ENCODE measurements around the gene ZCCHC8.

The ZCCHC8 gene

DNA sequence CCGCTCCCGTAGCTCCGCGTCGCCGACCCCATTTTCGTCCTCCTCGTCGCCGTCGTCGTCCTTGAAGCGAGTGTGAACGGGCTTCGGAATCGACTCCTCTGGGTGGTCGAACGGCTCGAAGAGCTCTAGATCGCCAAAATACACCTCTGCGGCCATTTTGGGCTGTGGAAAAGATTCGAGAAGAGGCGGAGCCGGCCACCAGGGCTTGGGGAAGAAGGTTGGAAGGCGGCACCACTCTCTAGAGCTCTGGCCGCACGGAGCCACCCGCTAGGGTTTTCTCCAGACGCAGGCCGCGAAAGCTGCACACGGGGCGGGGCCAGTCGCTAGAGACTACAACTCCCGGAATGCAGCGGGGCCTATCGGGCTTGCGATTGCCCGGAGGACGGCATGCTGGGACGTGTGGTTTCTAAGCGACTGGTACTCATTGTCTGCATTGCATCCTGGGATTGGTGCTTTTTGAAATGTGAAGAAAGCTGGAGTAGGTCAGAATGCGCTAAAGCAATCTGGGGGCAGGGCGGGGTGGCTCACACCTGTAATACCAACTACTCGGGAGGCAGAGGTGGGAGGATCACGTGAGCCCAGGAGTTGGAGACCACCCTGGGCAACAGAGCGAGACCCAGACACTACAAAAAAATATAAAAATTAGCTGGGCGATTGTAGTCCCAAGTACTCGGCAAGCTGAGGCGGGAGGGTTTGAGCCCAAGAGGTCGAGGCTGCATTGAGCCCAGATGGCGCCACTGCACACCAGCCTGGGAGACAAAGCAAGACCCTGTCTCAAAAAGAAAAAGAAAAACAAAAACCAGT lies at the start of gene ZCCHC8:
TSS of gene ZCCHC8 (minus strand) at position 248 of the 804 bp plus-strand sequence. CDS start at position 156, 92 bp downstream.
- intact Hi-C loops (cut with micrococcal nuclease), result loop anchor here (1.0 to 2.0 kb wide), 3 partner anchors 25 to 234 kb away; partner anchors contain the start of genes CLIP1, RSRC2 and VPS33A
- no peaks in the 10 kb centered on the region for H3K9me3 Mint-ChIP-seq
- H3K4me1 Mint-ChIP-seq (ENCODE audit: low read depth), result peaks cover 39% of the 10 kb centered on the region
- H3K27me3 Mint-ChIP-seq, result no peaks in the 10 kb centered on the region
- H3K36me3 Mint-ChIP-seq (ENCODE audit: low read depth), result peaks cover 61% of the 10 kb centered on the region
- H3K27ac Mint-ChIP-seq, result peak within 1 kb of the TSS; percentile 98
- H3K4me3 Mint-ChIP-seq, result peak within 1 kb of the TSS; percentile 98

DNA sequence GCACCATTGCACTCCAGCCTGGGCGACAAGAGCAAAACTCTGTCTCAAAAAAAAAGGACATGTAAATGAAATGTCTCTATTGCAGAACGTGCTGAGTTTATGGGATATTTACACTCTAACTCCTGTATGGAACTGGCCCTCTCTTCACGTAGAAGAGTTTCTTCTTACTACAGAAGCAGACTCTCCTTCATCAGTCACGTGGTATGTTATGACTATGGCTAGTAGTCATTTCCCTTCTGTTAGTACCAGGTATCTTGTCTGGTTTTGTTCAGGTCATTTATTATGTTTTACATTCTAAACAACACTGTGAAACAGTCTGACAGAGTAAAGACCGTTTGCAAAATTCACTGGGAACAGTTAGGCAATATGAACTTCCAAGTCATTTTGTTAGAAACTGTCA lies 46.6 kb upstream of the ZCCHC8 start:
- H3K9me3 Mint-ChIP-seq, result no peaks in the 10 kb centered on the region

DNA sequence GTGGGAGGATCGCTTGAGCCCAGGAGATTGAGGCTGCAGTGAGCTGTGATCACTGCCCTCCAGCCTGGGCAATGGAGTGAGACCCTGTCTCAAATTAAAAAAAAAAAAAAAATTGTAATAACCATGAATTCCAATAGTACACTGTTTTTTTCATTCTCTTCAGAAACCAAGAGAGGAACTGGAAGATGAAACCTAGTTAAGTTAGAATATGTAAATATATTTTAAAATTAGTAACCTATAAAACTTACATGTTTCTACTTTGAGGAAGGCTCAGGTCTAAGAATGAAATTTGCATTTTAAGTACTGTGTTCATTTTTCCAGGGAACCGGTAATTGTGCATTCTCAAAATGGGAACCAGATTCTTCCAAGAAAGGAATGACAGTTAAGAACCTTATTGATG lies 45.1 kb upstream of the ZCCHC8 start:
- Mint-ChIP-seq H3K4me3 (no peak overlapping the region), H3K36me3 (ENCODE audit: low read depth) (peaks cover 38% of the 10 kb centered on the region), H3K27ac (no peak overlapping the region), H3K9me3 (no peaks in the 10 kb centered on the region), H3K4me1 (ENCODE audit: low read depth) (no peaks in the 10 kb centered on the region), H3K27me3 (no peaks in the 10 kb centered on the region)
- intact Hi-C loops (cut with micrococcal nuclease), result no loop called here

More for the DNA sequence above, 46.6 kb upstream of the ZCCHC8 start:
- no peak overlapping the region for H3K27ac Mint-ChIP-seq
- no peak overlapping the region for H3K4me3 Mint-ChIP-seq
- H3K27me3 Mint-ChIP-seq, result no peaks in the 10 kb centered on the region
- peaks cover 35% of the 10 kb centered on the region for H3K36me3 Mint-ChIP-seq (ENCODE audit: low read depth)
- no peaks in the 10 kb centered on the region for H3K4me1 Mint-ChIP-seq (ENCODE audit: low read depth)
- intact Hi-C loops (cut with micrococcal nuclease), result no loop called here

DNA sequence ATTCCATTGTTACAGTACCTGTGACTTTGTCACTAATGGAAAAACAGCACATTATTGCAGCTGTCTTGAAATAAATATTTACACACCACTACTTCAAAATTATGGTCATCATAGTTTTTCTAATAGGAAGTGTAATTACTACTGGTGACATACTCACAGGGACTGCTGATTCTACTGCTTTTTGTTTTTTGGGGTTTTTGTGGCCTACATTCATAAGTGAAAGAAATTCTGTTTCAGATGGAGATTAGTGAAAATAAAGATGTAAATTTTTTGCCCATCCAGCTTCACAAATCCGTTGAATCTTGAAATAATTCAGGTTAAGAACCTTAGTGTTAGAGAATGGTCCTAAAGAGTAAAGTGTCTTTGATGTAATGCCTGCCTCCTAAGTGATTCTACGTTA lies 43.8 kb upstream of the ZCCHC8 start:
- Mint-ChIP-seq H3K4me3 (no peak overlapping the region), H3K27me3 (no peaks in the 10 kb centered on the region), H3K27ac (no peak overlapping the region), H3K36me3 (ENCODE audit: low read depth) (peaks cover 40% of the 10 kb centered on the region), H3K4me1 (ENCODE audit: low read depth) (no peaks in the 10 kb centered on the region), H3K9me3 (no peaks in the 10 kb centered on the region)
- intact Hi-C loops (cut with micrococcal nuclease), result no loop called here

DNA sequence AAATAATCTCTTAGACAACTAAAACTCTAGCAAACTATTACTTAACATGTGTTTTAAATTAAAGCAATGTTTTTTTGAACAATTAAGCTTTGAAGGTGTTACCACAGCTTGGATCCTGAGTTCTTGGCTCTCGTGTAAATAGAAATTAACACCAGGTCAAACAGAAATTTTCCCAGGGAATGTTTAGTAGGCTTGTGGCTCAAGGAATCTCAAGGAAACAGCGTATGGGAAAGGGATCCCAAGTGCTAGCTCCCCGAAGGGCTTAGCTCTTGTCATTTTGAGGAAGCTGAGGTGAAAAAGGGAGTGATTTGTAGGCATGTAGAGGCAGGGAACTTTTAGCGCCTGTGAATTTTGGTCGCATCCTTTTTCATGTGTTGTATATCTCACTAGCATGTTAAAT lies 37.8 kb upstream of the ZCCHC8 start:
- Mint-ChIP-seq H3K4me1 (ENCODE audit: low read depth) (no peaks in the 10 kb centered on the region), H3K36me3 (ENCODE audit: low read depth) (peaks cover 63% of the 10 kb centered on the region)

DNA sequence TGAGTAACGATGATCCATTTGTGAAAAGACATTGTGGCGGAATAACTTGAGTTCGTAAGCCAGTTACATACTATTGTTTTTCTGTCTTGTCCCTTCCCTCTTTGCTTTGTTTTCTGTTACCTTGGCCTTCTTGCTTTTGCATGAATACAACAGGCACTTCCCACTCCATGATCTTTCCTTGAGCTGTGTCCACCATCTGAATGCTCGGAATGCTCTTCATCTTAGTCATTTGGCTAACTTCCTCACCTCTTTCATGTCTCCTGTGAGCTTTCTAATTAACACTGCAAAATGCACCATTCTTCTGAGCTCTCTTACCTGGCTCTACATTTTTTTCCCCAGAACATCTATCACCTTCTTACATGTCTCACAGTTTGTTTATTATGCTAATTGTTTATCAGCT lies 36.3 kb upstream of the ZCCHC8 start:
- Mint-ChIP-seq H3K27ac (no peak overlapping the region), H3K4me1 (ENCODE audit: low read depth) (no peaks in the 10 kb centered on the region), H3K9me3 (no peaks in the 10 kb centered on the region), H3K4me3 (no peak overlapping the region), H3K27me3 (no peaks in the 10 kb centered on the region), H3K36me3 (ENCODE audit: low read depth) (peaks cover 60% of the 10 kb centered on the region)
- intact Hi-C loops (cut with micrococcal nuclease), result no loop called here

More for the DNA sequence above, 37.8 kb upstream of the ZCCHC8 start:
- H3K27ac Mint-ChIP-seq, result no peak overlapping the region
- no peaks in the 10 kb centered on the region for H3K27me3 Mint-ChIP-seq
- no peaks in the 10 kb centered on the region for H3K9me3 Mint-ChIP-seq
- H3K4me3 Mint-ChIP-seq, result no peak overlapping the region
- intact Hi-C loops (cut with micrococcal nuclease), result no loop called here

DNA sequence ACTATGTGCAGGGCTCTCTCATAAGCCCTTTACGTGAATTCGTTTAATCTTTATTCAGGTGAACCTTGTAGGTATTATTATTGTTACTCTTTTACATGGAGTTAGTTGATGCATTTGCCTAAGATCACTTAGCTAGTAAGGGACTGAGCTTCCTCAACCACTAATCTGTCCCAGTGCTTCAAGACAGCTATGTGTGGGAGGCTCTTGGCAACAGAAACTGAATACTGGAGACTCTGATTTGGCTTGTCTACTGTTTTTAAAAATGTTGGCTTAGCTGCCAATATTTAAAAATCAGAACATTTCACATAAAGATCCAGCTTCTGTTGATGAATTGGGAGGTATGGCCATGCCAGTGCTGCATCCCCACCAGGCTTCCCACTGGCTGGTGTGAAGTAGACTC lies 33.1 kb upstream of the ZCCHC8 start:
- H3K9me3 Mint-ChIP-seq, result no peaks in the 10 kb centered on the region
- H3K27me3 Mint-ChIP-seq, result no peaks in the 10 kb centered on the region
- no peaks in the 10 kb centered on the region for H3K4me1 Mint-ChIP-seq (ENCODE audit: low read depth)
- peak overlapping the region; percentile 51 for H3K27ac Mint-ChIP-seq
- H3K4me3 Mint-ChIP-seq, result no peak overlapping the region
- peaks cover 40% of the 10 kb centered on the region for H3K36me3 Mint-ChIP-seq (ENCODE audit: low read depth)
- intact Hi-C loops (cut with micrococcal nuclease), result no loop called here

DNA sequence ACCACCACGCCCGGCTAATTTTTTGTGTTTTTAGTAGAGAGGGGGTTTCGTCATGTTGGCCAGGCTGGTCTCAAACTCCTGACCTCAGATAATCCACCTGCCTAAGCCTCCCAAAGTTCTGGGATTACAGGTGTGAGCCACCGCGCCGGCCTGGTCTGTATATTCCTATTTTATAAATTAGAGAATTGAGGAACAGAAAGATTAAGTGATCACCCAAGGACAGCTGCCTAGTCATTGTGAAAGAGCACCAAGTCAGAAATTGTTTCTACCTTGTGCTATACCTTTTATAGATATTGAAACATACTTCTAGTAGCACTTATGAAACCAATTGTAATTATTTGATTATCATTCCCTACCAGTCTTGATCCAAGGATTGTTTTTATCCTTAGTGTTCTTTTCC lies 28.3 kb upstream of the ZCCHC8 start:
- no peak overlapping the region for H3K27ac Mint-ChIP-seq
- H3K27me3 Mint-ChIP-seq, result no peaks in the 10 kb centered on the region
- peaks cover 26% of the 10 kb centered on the region for H3K36me3 Mint-ChIP-seq (ENCODE audit: low read depth)
- H3K9me3 Mint-ChIP-seq, result no peaks in the 10 kb centered on the region
- H3K4me1 Mint-ChIP-seq (ENCODE audit: low read depth), result no peaks in the 10 kb centered on the region
- no peak overlapping the region for H3K4me3 Mint-ChIP-seq
- intact Hi-C loops (cut with micrococcal nuclease), result no loop called here

DNA sequence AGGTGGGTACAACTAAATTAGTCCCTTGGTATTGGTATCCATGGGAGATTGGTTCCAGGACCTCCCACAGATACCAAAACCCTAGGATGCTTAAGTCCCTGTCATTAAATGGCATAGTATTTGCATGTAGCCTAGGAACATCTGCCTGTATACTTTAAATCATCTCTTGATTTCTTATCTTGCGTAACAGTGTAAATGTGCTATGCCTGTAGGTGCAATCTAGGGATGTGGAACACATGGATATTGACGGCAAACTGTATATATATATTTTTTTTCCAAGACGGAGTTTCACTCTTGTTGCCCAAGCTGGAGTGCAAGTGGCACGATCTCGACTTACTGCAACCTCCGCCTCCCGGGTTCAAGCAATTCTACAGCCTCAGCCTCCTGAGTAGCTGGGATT lies 27.9 kb upstream of the ZCCHC8 start:
- peaks cover 28% of the 10 kb centered on the region for H3K36me3 Mint-ChIP-seq (ENCODE audit: low read depth)
- no peaks in the 10 kb centered on the region for H3K27me3 Mint-ChIP-seq

DNA sequence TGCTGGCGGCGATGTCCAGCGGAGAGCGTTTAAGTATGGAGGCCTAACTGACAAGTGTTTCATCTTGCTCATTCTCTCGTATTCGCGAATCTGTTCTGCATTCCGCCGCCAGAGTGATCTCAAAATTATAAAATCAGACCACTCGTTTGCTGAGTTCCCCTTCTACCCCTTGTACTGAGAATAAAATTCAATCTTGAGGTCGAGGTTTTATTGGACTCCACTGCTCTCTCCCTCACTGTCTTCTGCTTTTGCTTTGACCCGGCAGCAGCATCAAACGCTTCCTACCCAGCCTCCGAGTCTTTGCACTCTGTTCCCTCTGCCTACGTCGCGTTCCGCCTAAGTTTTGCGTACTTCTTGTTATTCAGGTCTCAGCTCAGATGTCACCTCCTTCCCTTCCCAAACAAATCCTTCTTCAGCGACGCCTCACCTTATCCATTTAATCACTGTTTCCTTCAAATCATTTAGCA lies 26.8 kb upstream of the ZCCHC8 start:
- Mint-ChIP-seq H3K36me3 (ENCODE audit: low read depth) (peaks cover 24% of the 10 kb centered on the region), H3K27me3 (no peaks in the 10 kb centered on the region), H3K4me3 (no peak overlapping the region), H3K27ac (no peak overlapping the region), H3K4me1 (ENCODE audit: low read depth) (peaks cover 9% of the 10 kb centered on the region), H3K9me3 (no peaks in the 10 kb centered on the region)
- intact Hi-C loops (cut with micrococcal nuclease), result loop anchor here (1.0 kb wide), 1 partner anchor 261 kb away; the partner anchor contains the start of gene VPS33A

More for the DNA sequence above, 27.9 kb upstream of the ZCCHC8 start:
- intact Hi-C loops (cut with micrococcal nuclease), result no loop called here
- H3K4me1 Mint-ChIP-seq (ENCODE audit: low read depth), result peaks cover 4% of the 10 kb centered on the region
- no peak overlapping the region for H3K27ac Mint-ChIP-seq
- H3K9me3 Mint-ChIP-seq, result no peaks in the 10 kb centered on the region
- H3K4me3 Mint-ChIP-seq, result no peak overlapping the region

DNA sequence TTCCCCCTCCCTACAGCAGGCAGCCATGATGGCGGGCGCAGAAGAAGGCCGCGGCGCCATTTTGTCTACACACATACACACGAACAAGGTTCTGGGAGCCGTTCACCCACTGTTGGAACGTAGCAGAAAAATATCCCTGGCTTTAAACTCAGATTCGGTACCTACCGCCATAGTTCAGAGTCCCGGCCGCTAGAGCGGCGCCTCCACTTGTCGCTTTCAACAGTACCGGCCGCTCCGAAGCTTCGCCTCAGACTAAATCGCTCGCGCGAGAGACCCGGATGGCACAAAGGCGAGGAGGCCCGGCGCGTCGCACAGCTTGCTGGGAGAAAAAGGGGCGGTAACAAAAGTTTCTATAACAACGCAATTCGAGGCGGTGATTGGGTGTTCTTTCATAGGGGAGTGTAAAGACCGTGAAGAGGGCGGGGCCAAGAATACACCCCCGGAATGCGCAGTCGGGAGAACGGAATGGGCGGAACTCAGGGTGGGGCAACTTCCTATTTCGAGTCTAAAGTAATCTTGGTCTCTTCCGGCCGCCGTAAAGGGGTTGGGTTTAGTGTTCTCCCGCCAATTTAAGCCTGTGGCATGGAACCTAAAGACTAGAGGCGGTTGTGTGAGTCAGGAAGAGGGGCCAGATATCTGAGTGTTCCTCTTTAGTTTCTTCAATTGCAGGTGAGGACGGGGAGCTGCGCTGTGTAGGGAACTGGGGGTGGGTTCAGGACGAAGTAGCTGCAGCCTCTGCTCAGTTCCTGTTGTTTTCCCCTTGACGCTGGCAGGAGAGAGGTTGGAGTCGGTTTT lies 26.1 kb upstream of the ZCCHC8 start, which contains the start of the genes KNTC1 and RSRC2:
TSS of gene KNTC1 (plus strand) at position 567 of the 795 bp plus-strand sequence. CDS start 2,815 bp downstream, outside the sequence.
TSS of gene RSRC2 (minus strand) at position 254 of the 795 bp plus-strand sequence. CDS start at position 171, 83 bp downstream.
- Mint-ChIP-seq H3K4me1 (ENCODE audit: low read depth) (peaks cover 9% of the 10 kb centered on the region), H3K27me3 (no peaks in the 10 kb centered on the region), H3K4me3 (no peak within 1 kb of the TSS), H3K9me3 (no peaks in the 10 kb centered on the region), H3K36me3 (ENCODE audit: low read depth) (peaks cover 29% of the 10 kb centered on the region), H3K27ac (no peak within 1 kb of the TSS)
- intact Hi-C loops (cut with micrococcal nuclease), result loop anchor here (1.0 kb wide), 2 partner anchors 26 to 261 kb away; partner anchors contain the start of gene VPS33A

DNA sequence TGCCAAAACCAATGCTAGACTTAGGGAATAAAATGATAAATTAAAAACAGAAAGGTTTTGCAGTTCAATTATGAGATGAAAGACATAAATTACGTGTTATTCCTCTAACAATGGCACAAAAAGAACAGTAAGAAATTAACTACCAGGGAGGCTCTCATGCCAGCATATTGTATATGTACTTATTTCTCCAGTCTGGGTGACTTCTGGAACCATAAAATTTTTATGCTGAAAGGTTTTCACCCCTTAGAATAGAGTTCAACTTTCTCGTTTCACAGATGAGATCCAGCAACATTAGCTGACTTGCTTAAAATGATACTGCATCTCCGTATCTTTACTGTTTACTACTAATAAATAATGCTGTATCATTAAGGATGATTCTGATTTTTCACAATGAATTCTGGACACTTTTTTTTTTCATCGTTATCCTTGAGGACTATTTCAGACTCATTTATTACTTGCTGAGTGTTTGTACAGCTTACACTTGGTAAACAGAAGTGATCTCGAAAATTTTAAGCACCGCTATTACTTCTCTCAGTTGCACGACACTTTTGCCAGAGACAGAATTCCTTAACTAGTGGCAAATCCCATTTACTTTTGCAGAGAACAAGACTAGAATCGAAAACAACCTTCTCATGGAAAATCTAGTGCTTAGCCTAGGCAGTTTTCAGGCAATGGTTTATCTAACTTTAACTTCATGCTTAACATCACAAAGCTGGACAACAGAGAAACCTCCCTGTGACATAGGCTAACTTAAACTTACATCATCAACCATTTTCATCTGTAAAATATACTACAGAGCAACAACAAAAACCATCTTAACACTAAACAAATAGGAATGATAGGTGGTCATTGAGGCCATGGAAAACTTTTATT lies 23.4 kb upstream of the ZCCHC8 start:
- no peaks in the 10 kb centered on the region for H3K27me3 Mint-ChIP-seq
- H3K27ac Mint-ChIP-seq, result no peak overlapping the region
- intact Hi-C loops (cut with micrococcal nuclease), result no loop called here
- H3K9me3 Mint-ChIP-seq, result no peaks in the 10 kb centered on the region
- H3K36me3 Mint-ChIP-seq (ENCODE audit: low read depth), result peaks cover 57% of the 10 kb centered on the region
- H3K4me1 Mint-ChIP-seq (ENCODE audit: low read depth), result peaks cover 14% of the 10 kb centered on the region
- H3K4me3 Mint-ChIP-seq, result peak overlapping the region; percentile 62

DNA sequence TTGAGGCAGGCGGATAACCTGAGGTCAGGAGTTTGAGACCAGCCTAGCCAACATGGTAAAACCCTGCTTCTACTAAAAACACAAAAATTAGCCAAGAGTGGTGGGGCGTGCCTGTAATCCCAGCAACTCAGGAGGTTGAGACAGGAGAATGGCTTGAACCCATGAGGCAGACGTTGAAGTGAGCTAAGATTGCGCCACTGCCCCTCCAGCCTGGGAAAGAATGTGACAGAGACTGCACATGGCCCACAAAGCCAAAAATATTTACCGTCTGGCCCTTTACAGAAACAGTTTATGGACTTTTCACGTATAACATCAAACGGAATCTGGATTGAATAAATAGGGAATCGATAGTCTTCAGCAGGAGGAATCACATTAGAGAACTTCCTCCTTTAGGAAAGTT lies 22.5 kb upstream of the ZCCHC8 start:
- Mint-ChIP-seq H3K9me3 (no peaks in the 10 kb centered on the region), H3K27me3 (no peaks in the 10 kb centered on the region), H3K36me3 (ENCODE audit: low read depth) (peaks cover 65% of the 10 kb centered on the region), H3K4me3 (peak overlapping the region; percentile 28), H3K4me1 (ENCODE audit: low read depth) (peaks cover 14% of the 10 kb centered on the region), H3K27ac (no peak overlapping the region)
- intact Hi-C loops (cut with micrococcal nuclease), result no loop called here

Measured in dendritic cell treated with granulocyte-macrophage colony-stimulating factor and Interleukin-4, amounts not matched to agents 40 ng/mL and 50 ng/mL, for 4 days (primary cell).